ENCODE data around the gene FTO.

Gene FTO

DNA sequence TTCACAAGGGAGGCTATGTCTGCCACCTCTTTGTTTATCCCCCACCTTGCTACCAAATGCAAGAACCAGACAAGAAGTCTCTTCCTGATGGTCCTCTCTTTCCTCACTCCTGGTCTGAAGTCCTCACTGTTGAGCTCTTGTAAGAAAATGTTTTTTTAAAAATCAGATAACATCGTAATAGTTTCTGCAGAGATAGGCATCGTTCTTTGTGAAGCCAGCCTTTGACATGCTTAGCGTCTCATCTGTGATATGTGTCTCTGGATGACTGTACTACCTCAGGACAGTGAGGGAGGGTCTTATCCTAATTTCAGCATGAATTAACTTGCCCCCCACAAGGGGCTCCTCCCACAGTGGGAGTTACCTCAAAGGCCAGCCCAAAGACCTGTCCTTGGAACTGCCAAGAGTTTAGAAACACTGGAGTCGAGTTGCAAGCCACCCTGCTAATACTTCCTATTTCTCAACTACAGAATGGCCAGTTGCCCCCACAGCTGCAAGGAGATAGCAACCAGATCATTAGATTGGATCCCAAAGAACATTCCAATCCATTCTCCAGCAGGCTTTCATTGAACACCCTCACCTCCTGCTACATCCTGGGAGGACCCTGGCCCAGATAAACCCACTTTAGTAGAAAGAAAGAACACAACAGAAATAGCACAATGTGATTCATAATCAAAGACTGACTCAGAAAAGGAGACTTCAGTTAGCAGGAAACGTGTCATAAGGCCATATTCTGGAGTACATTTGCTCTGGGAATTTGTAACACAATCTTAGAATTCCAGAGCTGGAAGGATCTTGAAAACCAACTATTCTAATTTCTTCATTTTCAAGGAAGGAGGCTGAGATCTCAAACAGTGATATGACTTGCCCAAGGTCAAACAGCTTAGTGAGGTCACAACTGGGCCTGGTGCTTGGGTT is 431.7 kb downstream of the FTO start:
- no peak for DNase-seq (ENCODE audit: low read depth, low spot score)
- Histone ChIP-seq H3K9ac (ENCODE audit: insufficient read length) (no peak overlapping the region), H3K27ac (no peak overlapping the region), H3K9me3 (ENCODE audit: low read depth, low read length) (no peaks in the 10 kb centered on the region), H3K4me3 (no peak overlapping the region), H3K36me3 (ENCODE audit: insufficient read depth, low read length) (no peaks in the 10 kb centered on the region)
- TF ChIP-seq FOXP2 (optimal IDR thresholded peaks at IDR 0.05; ENCODE audit: control extremely low read depth, extremely low read length, insufficient read depth): no peak
- TF ChIP-seq EZH2 (IDR thresholded peaks at IDR 0.05): no peak
- TF ChIP-seq POLR2AphosphoS5 (IDR thresholded peaks at IDR 0.05; ENCODE audit: borderline replicate concordance, low read depth, low read length): no peak

GRCh38 chr16:54136276-54136625 is 432.3 kb downstream of the FTO start:
- Histone ChIP-seq H3K36me3 (ENCODE audit: insufficient read depth, low read length) (no peaks in the 10 kb centered on the region), H3K9me3 (ENCODE audit: low read depth, low read length) (no peaks in the 10 kb centered on the region), H3K9ac (ENCODE audit: insufficient read length) (no peak overlapping the region), H3K27ac (no peak overlapping the region), H3K4me3 (no peak overlapping the region)
- TF ChIP-seq FOXP2 (optimal IDR thresholded peaks at IDR 0.05; ENCODE audit: control extremely low read depth, extremely low read length, insufficient read depth) (no peak), EZH2 (IDR thresholded peaks at IDR 0.05) (no peak), POLR2AphosphoS5 (IDR thresholded peaks at IDR 0.05; ENCODE audit: borderline replicate concordance, low read depth, low read length) (no peak)
- no peak for DNase-seq (ENCODE audit: low read depth, low spot score)

GRCh38 chr16:54140057-54140787 is 436.3 kb downstream of the FTO start:
- no peak overlapping the region for H3K27ac ChIP-seq
- no peak for TF ChIP-seq EZH2 (IDR thresholded peaks at IDR 0.05)
- TF ChIP-seq FOXP2 (optimal IDR thresholded peaks at IDR 0.05; ENCODE audit: control extremely low read depth, extremely low read length, insufficient read depth): no peak
- no peak for TF ChIP-seq POLR2AphosphoS5 (IDR thresholded peaks at IDR 0.05; ENCODE audit: borderline replicate concordance, low read depth, low read length)
- H3K36me3 ChIP-seq (ENCODE audit: insufficient read depth, low read length): no peaks in the 10 kb centered on the region
- no peaks in the 10 kb centered on the region for H3K9me3 ChIP-seq (ENCODE audit: low read depth, low read length)
- no peak overlapping the region for H3K4me3 ChIP-seq
- H3K9ac ChIP-seq (ENCODE audit: insufficient read length): no peak overlapping the region
- no peak for DNase-seq (ENCODE audit: low read depth, low spot score)

GRCh38 chr16:54140788-54141136 is 436.8 kb downstream of the FTO start:
- H3K27ac ChIP-seq: no peak overlapping the region
- TF ChIP-seq FOXP2 (optimal IDR thresholded peaks at IDR 0.05; ENCODE audit: control extremely low read depth, extremely low read length, insufficient read depth) (no peak), POLR2AphosphoS5 (IDR thresholded peaks at IDR 0.05; ENCODE audit: borderline replicate concordance, low read depth, low read length) (no peak), EZH2 (IDR thresholded peaks at IDR 0.05) (no peak)
- H3K4me3 ChIP-seq: no peak overlapping the region

DNA sequence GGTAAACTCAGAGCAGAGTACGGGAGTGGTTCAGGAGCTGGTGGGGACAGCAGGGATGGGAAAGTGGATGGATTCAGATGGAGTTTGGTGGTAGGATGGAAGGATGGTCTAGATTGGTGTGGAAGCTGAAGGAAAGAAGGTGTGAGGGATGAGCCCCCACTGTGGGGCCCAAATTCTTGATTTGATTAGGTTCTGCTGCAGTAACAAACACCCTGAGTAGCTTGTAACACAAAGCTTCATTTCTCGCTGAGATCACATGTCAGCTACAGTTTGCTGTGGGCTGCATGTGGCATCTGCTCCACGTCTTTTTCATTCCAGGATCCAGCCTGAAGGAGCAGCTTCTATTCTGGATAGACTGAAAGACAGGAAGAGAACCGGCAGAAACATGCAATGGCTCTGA is 438.8 kb downstream of the FTO start:
- Histone ChIP-seq H3K36me3 (ENCODE audit: insufficient read depth, low read length) (no peaks in the 10 kb centered on the region), H3K9ac (ENCODE audit: insufficient read length) (no peak overlapping the region), H3K9me3 (ENCODE audit: low read depth, low read length) (no peaks in the 10 kb centered on the region), H3K27ac (no peak overlapping the region), H3K4me3 (no peak overlapping the region)
- no peak for DNase-seq (ENCODE audit: low read depth, low spot score)
- TF ChIP-seq EZH2 (IDR thresholded peaks at IDR 0.05) (no peak), POLR2AphosphoS5 (IDR thresholded peaks at IDR 0.05; ENCODE audit: borderline replicate concordance, low read depth, low read length) (no peak), FOXP2 (optimal IDR thresholded peaks at IDR 0.05; ENCODE audit: control extremely low read depth, extremely low read length, insufficient read depth) (no peak)

More at GRCh38 chr16:54140788-54141136, 436.8 kb downstream of the FTO start:
- Histone ChIP-seq H3K36me3 (ENCODE audit: insufficient read depth, low read length) (no peaks in the 10 kb centered on the region), H3K9ac (ENCODE audit: insufficient read length) (no peak overlapping the region), H3K9me3 (ENCODE audit: low read depth, low read length) (no peaks in the 10 kb centered on the region)
- no peak for DNase-seq (ENCODE audit: low read depth, low spot score)

GRCh38 chr16:54143410-54143809 is 439.5 kb downstream of the FTO start:
- Histone ChIP-seq H3K9me3 (ENCODE audit: low read depth, low read length) (no peaks in the 10 kb centered on the region), H3K36me3 (ENCODE audit: insufficient read depth, low read length) (no peaks in the 10 kb centered on the region), H3K9ac (ENCODE audit: insufficient read length) (no peak overlapping the region), H3K27ac (no peak overlapping the region), H3K4me3 (no peak overlapping the region)
- TF ChIP-seq POLR2AphosphoS5 (IDR thresholded peaks at IDR 0.05; ENCODE audit: borderline replicate concordance, low read depth, low read length) (no peak), EZH2 (IDR thresholded peaks at IDR 0.05) (no peak), FOXP2 (optimal IDR thresholded peaks at IDR 0.05; ENCODE audit: control extremely low read depth, extremely low read length, insufficient read depth) (no peak)
- no peak for DNase-seq (ENCODE audit: low read depth, low spot score)

DNA sequence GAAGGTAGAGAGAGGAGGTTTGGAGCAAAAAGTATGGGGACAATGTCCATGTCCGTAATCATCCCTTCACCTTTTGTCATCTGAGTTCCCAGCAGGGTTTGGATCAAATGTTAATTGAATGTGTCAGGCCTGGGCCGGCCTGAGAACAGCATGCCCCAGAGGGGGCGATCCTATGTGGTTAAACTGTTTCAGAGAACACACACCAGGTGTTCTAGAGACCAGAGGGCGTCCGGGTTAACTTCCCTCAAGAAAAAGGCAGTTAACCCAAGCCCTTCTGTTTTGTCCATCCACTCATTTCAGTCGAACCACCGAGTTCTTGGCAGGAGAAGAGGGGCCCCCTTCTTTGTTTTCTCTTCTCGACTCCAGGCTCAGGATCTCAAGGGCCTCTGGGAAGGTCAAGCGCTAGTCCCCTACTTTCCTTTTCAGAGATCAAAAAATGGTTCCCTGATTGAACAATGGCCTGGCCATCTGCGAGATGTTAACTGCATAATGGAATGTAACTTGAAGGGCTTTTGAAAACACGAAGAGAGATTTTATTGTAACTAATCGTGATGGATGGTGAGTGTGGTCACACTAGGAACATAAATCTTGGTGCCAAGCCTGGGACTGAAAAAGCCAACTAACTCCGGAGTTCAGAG is 440.1 kb downstream of the FTO start:
- H3K9me3 ChIP-seq (ENCODE audit: low read depth, low read length): no peaks in the 10 kb centered on the region
- TF ChIP-seq EZH2 (IDR thresholded peaks at IDR 0.05) (no peak), FOXP2 (optimal IDR thresholded peaks at IDR 0.05; ENCODE audit: control extremely low read depth, extremely low read length, insufficient read depth) (no peak), POLR2AphosphoS5 (IDR thresholded peaks at IDR 0.05; ENCODE audit: borderline replicate concordance, low read depth, low read length) (no peak)
- DNase-seq (ENCODE audit: low read depth, low spot score): no peak
- H3K4me3 ChIP-seq: no peak overlapping the region
- H3K9ac ChIP-seq (ENCODE audit: insufficient read length): no peak overlapping the region
- H3K36me3 ChIP-seq (ENCODE audit: insufficient read depth, low read length): no peaks in the 10 kb centered on the region
- no peak overlapping the region for H3K27ac ChIP-seq

- Histone ChIP-seq H3K9ac (ENCODE audit: insufficient read length) (no peak overlapping the region), H3K27ac (no peak overlapping the region), H3K4me3 (no peak overlapping the region), H3K36me3 (ENCODE audit: insufficient read depth, low read length) (no peaks in the 10 kb centered on the region), H3K9me3 (ENCODE audit: low read depth, low read length) (no peaks in the 10 kb centered on the region)
- DNase-seq (ENCODE audit: low read depth, low spot score): no peak
- TF ChIP-seq FOXP2 (optimal IDR thresholded peaks at IDR 0.05; ENCODE audit: control extremely low read depth, extremely low read length, insufficient read depth): no peak
- no peak for TF ChIP-seq POLR2AphosphoS5 (IDR thresholded peaks at IDR 0.05; ENCODE audit: borderline replicate concordance, low read depth, low read length)
- no peak for TF ChIP-seq EZH2 (IDR thresholded peaks at IDR 0.05)
Measured at GRCh38 chr16:54144572-54144947, 440.6 kb downstream of the FTO start.

Measured in SK-N-MC (cell line).